HepG2 (cell line): ENCODE data around the gene CSMD2.

Experiments
- MTF1 ChIP-seq: sonication (generic); formaldehyde crosslinking; IDR thresholded peaks from 2 replicates; pipeline ENCODE4 v1.5.0; 2020; ENCODE audit warnings: missing genetic modification reagents
- MYNN ChIP-seq: sonication (generic); formaldehyde crosslinking; IDR thresholded peaks from 2 replicates; pipeline ENCODE4 v1.4.0; 2020; ENCODE audit warnings: mild to moderate bottlenecking, low read depth, missing genetic modification reagents
- ZFX ChIP-seq: sonication (generic); formaldehyde crosslinking; IDR thresholded peaks from 2 replicates; pipeline ENCODE4 v1.4.0; 2020; ENCODE audit warnings: mild to moderate bottlenecking, low read depth, missing genetic modification reagents, moderate library complexity

DNA sequence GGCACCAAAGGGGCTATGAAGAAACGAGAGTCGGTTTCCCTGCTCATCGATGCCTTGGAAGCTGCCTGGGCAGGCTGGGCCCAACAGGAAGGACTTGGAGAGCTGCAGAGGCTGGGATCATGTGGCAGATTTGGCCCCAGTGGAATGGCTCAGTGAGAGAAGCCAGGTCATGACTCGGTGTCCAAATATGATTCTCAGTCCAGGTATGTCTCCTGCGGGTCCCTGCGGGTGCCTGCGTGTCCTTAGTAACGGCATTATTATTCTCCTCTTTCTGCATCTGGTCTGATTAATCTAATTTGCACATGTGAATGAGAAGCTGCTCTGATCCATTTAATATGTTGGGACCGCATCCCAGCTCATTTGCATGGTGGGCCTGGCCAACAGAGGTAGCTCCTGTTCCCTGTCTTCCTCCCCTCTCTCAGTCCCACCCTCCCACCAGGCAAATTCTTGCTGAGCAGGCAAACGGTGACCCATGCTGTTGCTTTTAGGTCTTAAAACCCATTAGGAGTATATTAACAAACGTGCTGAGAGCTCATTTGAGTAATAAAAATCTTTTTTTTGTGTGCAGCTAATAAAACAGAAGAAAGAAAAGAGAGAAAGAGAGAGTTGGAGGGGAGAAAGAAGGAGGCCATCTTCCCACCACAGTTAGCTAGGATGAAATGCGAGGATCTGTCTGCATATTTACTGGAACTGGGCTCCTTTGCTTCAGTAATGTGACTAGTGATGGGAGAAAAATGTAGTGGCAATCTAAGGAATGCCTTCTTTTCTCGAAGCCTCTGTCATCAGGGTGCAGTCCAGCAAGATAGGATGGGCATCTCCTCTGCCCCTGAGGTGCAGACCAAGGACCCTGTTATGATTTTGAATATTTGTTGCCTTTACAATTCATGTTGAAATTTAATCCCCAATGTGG lies 167.6 kb downstream of the CSMD2 start:
- TF ChIP-seq MYNN (CRISPR knock-in tag) (no peak), MTF1 (CRISPR knock-in tag) (no peak), ZFX (no peak)
